ENCODE data around the gene NLGN4Y.

The NLGN4Y gene

GRCh38 chrY:14644157-14644952 is 120.0 kb downstream of the NLGN4Y start:
- no peak for DNase-seq (ENCODE audit: low read depth in 2 of 2)

- no peak for DNase-seq (ENCODE audit: low read depth in 2 of 2)
Observed at GRCh38 chrY:14679181-14679580, 154.9 kb downstream of the NLGN4Y start.

- DNase-seq (ENCODE audit: low read depth in 2 of 2) = no peak
Observed at GRCh38 chrY:14694543-14694942, 170.2 kb downstream of the NLGN4Y start.

- no peak for DNase-seq (ENCODE audit: low read depth in 2 of 2)
Observed at GRCh38 chrY:14708158-14708557, 183.8 kb downstream of the NLGN4Y start.

- DNase-seq (ENCODE audit: low read depth in 2 of 2) = no peak
Observed at GRCh38 chrY:14741596-14741995, 217.3 kb downstream of the NLGN4Y start.

- no peak for DNase-seq (ENCODE audit: low read depth in 2 of 2)
Observed at GRCh38 chrY:14748329-14748728, 224.0 kb downstream of the NLGN4Y start.

GRCh38 chrY:14755571-14755970 is 231.2 kb downstream of the NLGN4Y start:
- DNase-seq (ENCODE audit: low read depth in 2 of 2) = no peak

GRCh38 chrY:14762903-14763302 is 238.6 kb downstream of the NLGN4Y start:
- no peak for DNase-seq (ENCODE audit: low read depth in 2 of 2)

GRCh38 chrY:14763600-14763999 is 239.3 kb downstream of the NLGN4Y start:
- no peak for DNase-seq (ENCODE audit: low read depth in 2 of 2)

- DNase-seq (ENCODE audit: low read depth in 2 of 2) = no peak
Observed at GRCh38 chrY:14778208-14778607, 253.9 kb downstream of the NLGN4Y start.

GRCh38 chrY:14793104-14793503 is 268.8 kb downstream of the NLGN4Y start:
- no peak for DNase-seq (ENCODE audit: low read depth in 2 of 2)

GRCh38 chrY:14793674-14794073 is 269.3 kb downstream of the NLGN4Y start:
- DNase-seq (ENCODE audit: low read depth in 2 of 2) = no peak

GRCh38 chrY:14798010-14798409 is 273.7 kb downstream of the NLGN4Y start:
- DNase-seq (ENCODE audit: low read depth in 2 of 2) = no peak

- no peak for DNase-seq (ENCODE audit: low read depth in 2 of 2)
Observed at GRCh38 chrY:14801096-14801495, 276.8 kb downstream of the NLGN4Y start.

GRCh38 chrY:14802125-14802524 is 277.8 kb downstream of the NLGN4Y start:
- DNase-seq (ENCODE audit: low read depth in 2 of 2) = no peak

GRCh38 chrY:14804041-14804440 is 279.7 kb downstream of the NLGN4Y start:
- no peak for DNase-seq (ENCODE audit: low read depth in 2 of 2)

GRCh38 chrY:14818452-14818851 is 294.1 kb downstream of the NLGN4Y start:
- no peak for DNase-seq (ENCODE audit: low read depth in 2 of 2)

- no peak for DNase-seq (ENCODE audit: low read depth in 2 of 2)
Observed at GRCh38 chrY:14822201-14822600, 297.9 kb downstream of the NLGN4Y start.

- DNase-seq (ENCODE audit: low read depth in 2 of 2) = no peak
Observed at GRCh38 chrY:14822906-14823305, 298.6 kb downstream of the NLGN4Y start.

GRCh38 chrY:14824583-14824982 is 300.3 kb downstream of the NLGN4Y start:
- DNase-seq (ENCODE audit: low read depth in 2 of 2) = no peak

GRCh38 chrY:14825728-14826127 is 301.4 kb downstream of the NLGN4Y start:
- no peak for DNase-seq (ENCODE audit: low read depth in 2 of 2)

GRCh38 chrY:14828531-14828930 is 304.2 kb downstream of the NLGN4Y start:
- DNase-seq (ENCODE audit: low read depth in 2 of 2) = no peak

GRCh38 chrY:14829366-14829885 is 305.1 kb downstream of the NLGN4Y start:
- no peak for DNase-seq (ENCODE audit: low read depth in 2 of 2)

Measured in stimulated activated CD4-positive, alpha-beta T cell treated with anti-CD3 and anti-CD28 coated beads, Interleukin-4, amount 100 ng/mL, for 48 hours (primary cell).